HFF-Myc (cell line): Measurements from ENCODE around the gene APBA2.
A peak's percentile ranks its signal among the peaks of the same experiment; 100 is the strongest.

ENCODE experiments used
- DNase-seq: peaks from one replicate; pipeline ENCODE4 v3.0.0-alpha.2; 2011; ENCODE audit warnings: low read depth; ENCODE audit errors: extremely low read depth
- H3K4me3 ChIP-seq: replicated peaks from 2 replicates; pipeline ENCODE4 v1.5.1; 2011; ENCODE audit warnings: low read depth, mild to moderate bottlenecking, control low read depth, low read length
- TF ChIP-seq, protein P1 (sequence below): IDR thresholded peaks from 2 replicates; pipeline ENCODE4 v1.5.1; 2012; ENCODE audit warnings: mild to moderate bottlenecking, low read depth, low read length, control low read depth; ENCODE audit errors: missing control alignments

The APBA2 gene

DNA sequence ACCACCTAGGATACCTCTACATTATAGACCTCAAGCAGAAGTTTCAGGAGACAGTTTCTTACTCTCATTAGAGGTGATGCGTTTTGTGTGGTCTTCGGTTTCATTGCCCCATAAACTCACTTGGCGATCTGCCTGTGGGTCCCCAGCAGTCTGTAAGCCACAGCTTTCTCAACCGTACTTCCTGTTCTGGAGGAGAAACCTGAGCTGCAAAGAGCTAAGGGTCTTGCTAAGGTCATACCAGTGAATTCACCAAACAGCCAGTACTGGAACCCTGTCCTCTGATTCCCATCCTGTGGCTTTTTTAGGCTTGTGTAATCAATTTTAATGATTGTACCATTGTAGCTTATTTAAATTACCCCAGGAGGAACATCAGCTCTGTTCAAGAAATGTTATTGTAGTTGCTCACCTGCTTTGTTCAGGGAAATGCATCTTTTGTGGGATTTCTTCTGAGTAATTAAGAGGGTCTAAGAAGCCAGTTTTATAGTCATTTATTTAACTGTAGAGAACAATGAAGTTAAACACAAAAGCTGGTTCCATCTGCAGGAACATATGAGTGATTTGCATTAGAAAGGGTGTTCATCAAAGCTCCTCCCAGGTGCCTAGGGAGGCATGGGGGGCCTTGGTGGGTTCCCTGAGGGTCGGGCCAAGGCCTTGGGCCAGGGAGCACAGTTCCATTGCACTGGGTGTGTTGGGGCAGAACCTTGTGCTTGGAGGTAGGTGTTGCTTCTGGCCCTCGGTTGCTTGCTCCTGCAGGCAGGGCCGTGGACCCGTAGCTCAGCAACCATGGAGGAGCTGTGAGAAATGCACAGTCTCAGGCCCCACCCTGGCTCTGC lies 69.6 kb downstream of the APBA2 start:
- TF ChIP-seq, protein P1, sequence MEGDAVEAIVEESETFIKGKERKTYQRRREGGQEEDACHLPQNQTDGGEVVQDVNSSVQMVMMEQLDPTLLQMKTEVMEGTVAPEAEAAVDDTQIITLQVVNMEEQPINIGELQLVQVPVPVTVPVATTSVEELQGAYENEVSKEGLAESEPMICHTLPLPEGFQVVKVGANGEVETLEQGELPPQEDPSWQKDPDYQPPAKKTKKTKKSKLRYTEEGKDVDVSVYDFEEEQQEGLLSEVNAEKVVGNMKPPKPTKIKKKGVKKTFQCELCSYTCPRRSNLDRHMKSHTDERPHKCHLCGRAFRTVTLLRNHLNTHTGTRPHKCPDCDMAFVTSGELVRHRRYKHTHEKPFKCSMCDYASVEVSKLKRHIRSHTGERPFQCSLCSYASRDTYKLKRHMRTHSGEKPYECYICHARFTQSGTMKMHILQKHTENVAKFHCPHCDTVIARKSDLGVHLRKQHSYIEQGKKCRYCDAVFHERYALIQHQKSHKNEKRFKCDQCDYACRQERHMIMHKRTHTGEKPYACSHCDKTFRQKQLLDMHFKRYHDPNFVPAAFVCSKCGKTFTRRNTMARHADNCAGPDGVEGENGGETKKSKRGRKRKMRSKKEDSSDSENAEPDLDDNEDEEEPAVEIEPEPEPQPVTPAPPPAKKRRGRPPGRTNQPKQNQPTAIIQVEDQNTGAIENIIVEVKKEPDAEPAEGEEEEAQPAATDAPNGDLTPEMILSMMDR = no peak
- DNase-seq = peak; percentile 82
- H3K4me3 ChIP-seq = peak overlapping the region; percentile 22; the same call in 1 of the 2 replicates

DNA sequence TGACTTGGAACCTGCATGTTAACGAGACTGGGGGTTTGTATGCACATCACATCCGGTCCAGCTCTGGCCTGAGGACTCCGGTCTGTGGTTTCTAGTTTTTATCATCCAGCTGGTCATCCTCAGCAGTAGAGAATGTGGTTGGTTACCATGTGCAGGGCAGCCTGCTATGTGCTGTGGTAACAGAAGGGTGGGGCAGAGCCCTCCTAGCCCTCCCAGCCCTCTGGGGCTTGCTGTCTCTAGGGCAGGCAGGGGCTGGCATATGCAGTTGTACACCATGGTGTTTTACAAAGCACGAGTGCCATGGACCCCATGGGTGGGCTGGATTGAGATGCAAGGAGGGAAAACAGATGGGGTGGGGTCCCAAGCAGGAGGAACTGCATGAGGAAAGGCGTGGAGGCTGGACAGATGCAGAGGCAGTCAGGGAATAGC lies 70.2 kb downstream of the APBA2 start:
- peak; percentile 89 for DNase-seq
- TF ChIP-seq, protein P1 = no peak
- peak overlapping the region; percentile 22; the same call in 1 of the 2 replicates for H3K4me3 ChIP-seq

DNA sequence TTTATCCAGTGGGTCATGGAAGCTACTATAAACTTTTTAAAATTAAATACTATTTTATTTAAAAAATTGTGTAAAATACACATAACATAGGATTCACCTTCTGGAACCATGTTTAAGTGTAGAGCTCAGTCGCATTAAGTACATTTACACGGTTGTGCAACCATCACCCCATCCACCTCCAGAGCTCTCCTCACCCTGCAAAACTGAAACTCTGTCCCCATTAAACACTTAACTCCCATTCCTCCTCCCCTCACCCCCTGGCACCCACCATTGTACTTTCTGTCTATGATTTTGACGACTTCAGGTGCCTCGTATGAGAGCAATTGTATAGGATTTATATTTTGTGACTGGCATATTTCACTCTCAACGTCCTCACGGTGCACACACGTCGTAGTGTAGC lies 70.7 kb downstream of the APBA2 start:
- TF ChIP-seq, protein P1 = no peak
- DNase-seq = no peak
- H3K4me3 ChIP-seq = no peak overlapping the region

DNA sequence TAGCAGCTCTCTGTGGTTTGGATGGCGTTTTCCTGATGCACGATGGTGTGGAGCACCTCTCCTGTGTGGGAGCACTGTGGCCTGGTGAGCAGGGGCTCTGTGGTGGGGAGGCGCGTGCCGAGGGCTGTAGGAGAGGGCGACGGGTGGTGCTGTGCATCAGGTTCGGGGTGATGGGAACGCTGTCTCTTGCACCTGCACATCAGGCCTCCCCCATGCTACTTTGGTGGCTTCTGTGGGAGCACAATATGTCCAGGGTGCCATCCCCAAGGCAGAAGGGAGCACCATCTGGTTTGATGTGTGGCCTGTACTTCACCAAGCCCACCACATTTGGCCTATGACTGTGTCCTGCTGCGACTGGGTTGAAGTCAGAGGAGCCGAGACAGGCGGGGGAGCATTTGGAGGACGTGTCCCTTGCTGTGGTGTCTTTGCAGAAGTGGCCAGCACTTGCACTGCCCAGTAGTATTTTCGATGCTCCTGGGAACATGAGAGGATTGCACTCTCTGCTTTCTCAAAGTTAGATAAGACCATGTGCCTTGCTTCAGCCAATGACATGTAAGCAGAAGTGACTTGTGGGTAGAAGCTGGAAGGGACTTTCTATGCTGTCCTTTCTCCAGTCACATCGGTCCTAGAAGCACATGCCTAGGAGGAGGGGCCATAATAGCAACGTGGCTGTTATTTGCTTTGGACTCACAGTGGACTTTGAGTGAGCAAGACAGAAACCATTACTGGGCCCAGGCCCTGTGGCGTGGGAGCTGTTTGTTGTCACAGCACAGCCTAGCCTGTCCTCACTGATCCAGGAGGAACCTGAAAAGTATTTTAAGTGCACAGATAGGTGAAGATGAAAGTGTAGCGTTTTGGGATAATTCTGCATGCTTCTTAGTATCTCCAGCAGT lies 72.1 kb downstream of the APBA2 start:
- H3K4me3 ChIP-seq = no peak overlapping the region
- DNase-seq = no peak
- TF ChIP-seq, protein P1 = no peak

DNA sequence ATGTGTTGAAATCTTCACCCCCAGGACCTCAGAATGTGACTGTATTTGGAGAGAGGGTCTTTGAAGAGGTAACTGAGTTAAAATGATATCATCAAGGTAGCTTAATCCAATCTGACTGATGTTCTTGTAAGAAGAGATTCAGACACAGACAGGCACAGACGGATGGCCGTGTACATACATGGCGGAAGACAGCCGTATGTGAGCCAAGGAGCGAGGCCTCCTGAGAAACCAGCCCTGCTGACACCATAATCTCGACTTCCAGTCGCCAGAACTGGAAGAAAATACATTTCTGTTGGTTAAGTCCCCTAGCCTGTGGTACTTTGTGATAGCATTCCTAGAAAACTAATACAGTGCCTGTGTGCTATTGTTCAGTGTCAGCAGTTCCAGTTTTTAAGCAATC lies 73.6 kb downstream of the APBA2 start:
- no peak for DNase-seq
- TF ChIP-seq, protein P1 = no peak
- no peak overlapping the region for H3K4me3 ChIP-seq

DNA sequence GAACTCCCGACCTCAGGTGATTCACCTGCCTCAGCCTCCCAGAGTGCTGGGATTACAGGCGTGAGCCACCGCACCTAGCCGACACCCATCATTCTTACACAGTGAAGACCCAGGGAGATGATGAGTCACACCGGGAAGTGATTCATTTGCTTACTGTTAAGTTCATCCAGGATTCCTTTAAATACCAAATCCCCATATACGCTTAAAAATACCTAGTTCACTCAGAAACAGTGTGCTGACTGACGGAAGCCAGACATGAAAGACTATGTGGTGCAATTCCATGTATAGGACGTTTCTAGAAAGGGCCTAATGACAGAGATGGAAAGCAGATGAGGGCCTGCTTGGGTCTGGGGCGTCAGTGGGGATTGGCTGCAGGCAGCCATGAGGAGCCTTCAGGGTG lies 75.2 kb downstream of the APBA2 start:
- H3K4me3 ChIP-seq = no peak overlapping the region
- DNase-seq = peak; percentile 67
- TF ChIP-seq, protein P1 = no peak
